ENCODE data around the gene LDLRAD4.

Gene LDLRAD4

GRCh38 chr18:13646633-13647032, 428.1 kb downstream of the LDLRAD4 start:
- TF ChIP-seq, protein P1, sequence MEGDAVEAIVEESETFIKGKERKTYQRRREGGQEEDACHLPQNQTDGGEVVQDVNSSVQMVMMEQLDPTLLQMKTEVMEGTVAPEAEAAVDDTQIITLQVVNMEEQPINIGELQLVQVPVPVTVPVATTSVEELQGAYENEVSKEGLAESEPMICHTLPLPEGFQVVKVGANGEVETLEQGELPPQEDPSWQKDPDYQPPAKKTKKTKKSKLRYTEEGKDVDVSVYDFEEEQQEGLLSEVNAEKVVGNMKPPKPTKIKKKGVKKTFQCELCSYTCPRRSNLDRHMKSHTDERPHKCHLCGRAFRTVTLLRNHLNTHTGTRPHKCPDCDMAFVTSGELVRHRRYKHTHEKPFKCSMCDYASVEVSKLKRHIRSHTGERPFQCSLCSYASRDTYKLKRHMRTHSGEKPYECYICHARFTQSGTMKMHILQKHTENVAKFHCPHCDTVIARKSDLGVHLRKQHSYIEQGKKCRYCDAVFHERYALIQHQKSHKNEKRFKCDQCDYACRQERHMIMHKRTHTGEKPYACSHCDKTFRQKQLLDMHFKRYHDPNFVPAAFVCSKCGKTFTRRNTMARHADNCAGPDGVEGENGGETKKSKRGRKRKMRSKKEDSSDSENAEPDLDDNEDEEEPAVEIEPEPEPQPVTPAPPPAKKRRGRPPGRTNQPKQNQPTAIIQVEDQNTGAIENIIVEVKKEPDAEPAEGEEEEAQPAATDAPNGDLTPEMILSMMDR (IDR thresholded peaks at IDR 0.05; ENCODE audit: low read depth, low read length): no peak
- no peak for DNase-seq (ENCODE audit: extremely low read depth, low read depth)

DNA sequence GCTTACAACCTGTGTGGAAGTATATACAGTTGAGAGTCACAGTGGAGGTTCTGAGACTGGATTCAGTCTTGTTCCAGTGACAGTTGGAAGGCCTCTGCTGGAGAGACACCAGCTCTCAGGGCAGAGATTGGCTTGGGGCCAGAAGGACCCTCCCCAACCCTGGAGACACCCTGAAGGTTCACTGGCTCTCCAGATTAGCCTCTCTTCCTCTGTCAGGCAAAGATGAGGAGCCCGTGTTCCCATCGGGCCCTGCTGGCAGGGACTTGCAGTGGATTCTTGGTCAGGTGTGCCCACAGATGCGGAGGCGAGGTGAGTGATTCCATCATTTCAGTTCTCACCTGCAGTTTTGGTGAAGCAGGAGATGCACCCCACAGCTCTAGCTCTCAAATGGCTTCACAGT, 429.2 kb downstream of the LDLRAD4 start:
- TF ChIP-seq, protein P1 (IDR thresholded peaks at IDR 0.05; ENCODE audit: low read depth, low read length): no peak
- no peak for DNase-seq (ENCODE audit: extremely low read depth, low read depth)

GRCh38 chr18:13649397-13650390, 431.1 kb downstream of the LDLRAD4 start:
- no peak for DNase-seq (ENCODE audit: extremely low read depth, low read depth)
- TF ChIP-seq, protein P1 (IDR thresholded peaks at IDR 0.05; ENCODE audit: low read depth, low read length): no peak

- TF ChIP-seq, protein P1 (IDR thresholded peaks at IDR 0.05; ENCODE audit: low read depth, low read length): no peak
- no peak for DNase-seq (ENCODE audit: extremely low read depth, low read depth)
Measured at GRCh38 chr18:13653746-13654433, 435.3 kb downstream of the LDLRAD4 start.

DNA sequence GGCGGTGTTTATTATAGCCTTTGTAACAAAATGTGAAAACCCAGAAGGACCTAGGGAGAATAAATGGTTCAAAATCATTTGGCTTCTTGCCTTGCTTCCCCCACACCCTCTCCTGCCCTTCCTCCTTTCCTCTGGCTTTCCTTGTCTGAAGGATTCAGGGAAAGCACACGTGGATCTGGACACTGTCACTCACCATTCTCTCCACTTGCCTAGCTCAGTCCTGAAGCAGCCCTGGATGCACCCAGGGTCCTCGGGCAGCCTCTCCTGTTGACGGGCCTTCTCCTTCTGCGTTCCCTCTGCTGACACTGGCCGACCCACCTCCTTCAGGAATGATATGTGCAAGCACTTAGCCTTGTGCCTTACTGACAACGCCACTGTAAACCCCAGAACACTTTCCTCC, 439.4 kb downstream of the LDLRAD4 start:
- DNase-seq (ENCODE audit: extremely low read depth, low read depth): no peak
- TF ChIP-seq, protein P1 (IDR thresholded peaks at IDR 0.05; ENCODE audit: low read depth, low read length): no peak

DNA sequence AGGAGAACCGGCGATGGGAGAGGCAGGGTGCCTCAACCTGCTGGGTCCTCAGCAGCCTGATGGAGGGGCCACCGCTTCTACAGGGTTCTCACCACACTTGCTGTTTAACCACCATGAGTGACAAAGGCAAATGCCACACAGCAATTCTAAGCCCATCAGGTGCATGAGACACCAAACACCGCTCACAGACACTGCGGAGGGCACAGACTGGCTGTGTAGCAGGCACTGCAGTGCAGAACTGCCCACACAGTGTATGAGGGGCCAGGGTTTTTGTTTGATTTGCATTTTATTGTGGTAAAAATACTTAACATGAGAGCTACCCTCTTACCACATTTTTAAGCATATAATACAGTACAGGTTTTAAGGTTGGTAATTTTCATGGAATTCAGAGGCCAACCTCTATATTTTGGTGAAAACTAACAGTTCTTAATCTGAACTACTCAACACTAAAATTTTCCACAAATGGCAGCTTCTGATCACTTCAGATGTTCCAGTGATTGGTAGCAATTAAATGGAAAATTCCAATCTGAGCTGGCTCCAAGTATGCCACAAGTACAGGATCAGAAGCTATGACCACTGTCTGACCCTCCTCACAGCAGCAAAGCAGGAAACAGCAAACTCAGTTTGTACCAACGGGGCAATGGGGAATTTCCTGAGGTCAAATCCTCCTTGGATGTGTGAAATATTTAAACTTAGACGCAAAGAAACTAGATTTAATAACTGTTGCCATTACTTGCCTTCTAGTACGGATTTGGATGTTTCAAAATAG, 440.1 kb downstream of the LDLRAD4 start:
- TF ChIP-seq, protein P1 (IDR thresholded peaks at IDR 0.05; ENCODE audit: low read depth, low read length): no peak
- no peak for DNase-seq (ENCODE audit: extremely low read depth, low read depth)
